ENCODE results near the gene PHETA2.

- TF ChIP-seq POLR2A (IDR thresholded peaks at IDR 0.05; ENCODE audit: low read length), result no peak
- TF ChIP-seq USF2 (IDR thresholded peaks at IDR 0.05), result no peak
Observed at GRCh38 chr22:42083119-42083518, 9.1 kb downstream of the PHETA2 start.
